GM21717 (cell line): ENCODE data around the gene CAMTA1.

ENCODE experiments used
- ATAC-seq: cut with Tn5 transposase; IDR thresholded peaks from one replicate; pipeline ENCODE4 v1.9.1; 2021; ENCODE audit warnings: mild to moderate bottlenecking, moderate library complexity; ENCODE audit not compliant: unreplicated experiment

The CAMTA1 gene

DNA sequence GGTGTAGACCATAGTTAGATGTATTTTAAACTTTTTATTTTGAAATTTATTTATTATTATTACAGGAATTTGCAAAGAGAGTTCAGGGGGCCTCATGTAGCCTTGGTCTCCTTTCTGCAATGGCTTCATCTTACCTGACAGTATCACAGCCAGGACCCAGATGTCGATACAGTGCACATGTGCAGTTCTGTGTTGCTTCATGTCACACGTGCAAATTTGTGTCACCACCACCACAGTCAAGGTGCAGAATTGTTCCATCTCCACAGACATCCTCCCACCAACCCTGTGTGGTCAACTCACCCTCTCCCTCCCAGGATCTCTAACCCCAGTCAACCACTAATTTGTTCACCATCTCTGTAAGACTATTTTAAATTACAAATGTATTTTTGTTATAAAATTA lies 184.5 kb downstream of the CAMTA1 start:
- no peak for ATAC-seq

DNA sequence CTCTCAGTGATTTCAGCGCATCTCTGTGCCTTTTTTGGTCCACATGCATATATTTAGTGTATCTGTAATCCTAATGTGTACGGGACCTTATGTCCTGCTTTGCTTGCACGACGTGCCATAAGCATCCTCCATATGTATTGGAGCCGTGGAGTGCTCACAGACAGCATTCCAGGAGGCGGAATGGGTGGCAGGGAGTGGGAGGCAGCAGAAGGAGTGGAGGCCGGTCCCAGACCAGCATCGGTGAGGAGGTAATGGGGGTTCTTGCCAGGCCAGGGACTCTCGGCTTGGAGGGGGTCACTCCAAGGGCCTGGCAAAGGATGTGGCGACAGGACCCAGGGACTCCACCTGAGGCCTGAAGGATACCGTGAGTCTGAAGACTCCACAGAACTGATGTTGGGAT lies 185.0 kb downstream of the CAMTA1 start:
- ATAC-seq = no peak

DNA sequence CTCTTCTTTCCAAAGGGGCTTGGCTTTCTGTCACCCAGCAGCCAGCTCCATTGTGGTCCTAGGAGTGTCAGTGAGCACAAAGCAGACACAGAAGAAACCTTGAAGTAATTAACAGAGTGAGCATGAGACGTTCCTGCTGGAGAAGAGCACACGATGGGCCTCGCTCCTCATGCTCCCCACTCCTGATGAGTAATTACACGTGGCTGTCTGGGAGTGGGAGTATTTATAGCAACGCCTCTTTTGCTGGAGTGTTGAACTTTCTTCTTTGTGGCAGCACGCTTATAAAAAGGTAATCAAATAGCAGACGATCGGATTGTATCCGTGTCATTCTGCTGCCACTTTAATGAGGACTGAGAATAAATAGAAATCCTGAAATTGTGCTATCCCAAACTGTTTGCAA lies 185.8 kb downstream of the CAMTA1 start:
- ATAC-seq = no peak

DNA sequence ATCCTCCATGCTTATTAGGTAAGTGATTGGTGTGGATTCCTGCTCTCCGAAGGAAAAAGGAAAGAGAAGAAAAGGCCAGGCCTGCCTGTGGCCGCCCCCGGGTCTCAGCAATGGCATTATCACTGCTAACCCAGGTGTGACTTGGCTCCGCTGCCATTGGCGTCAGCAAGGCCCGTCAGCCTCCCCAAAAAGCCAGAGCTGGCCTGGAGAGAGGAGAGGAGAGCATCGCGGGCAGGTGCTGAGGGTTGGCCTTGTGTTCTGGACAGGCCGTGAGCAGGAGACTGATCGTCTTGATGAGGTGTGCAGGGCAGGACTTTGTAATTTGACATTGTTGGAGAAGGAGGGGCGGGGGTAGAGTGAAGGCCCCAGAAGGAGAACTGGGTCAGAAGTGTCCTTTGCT lies 186.4 kb downstream of the CAMTA1 start:
- ATAC-seq = no peak

DNA sequence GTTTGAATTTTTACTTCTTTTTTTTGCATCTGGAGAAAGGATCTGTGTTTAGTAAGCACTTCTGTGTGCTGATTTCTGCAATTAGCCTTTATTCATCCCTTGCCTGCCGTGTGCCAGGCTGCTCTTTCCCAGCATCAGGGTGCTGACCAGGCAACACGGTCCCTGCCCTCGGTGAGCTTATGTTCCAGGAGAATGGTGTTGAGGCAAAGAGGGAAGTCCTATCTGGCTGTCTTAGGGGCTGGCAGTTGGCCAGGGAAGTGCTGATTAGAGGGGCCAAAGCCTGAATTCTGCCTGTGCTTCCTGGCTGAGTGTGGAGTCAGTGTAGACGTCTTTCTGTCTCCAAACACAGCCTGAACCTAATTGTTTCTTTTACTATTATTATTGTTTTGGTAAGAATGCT lies 187.1 kb downstream of the CAMTA1 start:
- ATAC-seq = no peak

DNA sequence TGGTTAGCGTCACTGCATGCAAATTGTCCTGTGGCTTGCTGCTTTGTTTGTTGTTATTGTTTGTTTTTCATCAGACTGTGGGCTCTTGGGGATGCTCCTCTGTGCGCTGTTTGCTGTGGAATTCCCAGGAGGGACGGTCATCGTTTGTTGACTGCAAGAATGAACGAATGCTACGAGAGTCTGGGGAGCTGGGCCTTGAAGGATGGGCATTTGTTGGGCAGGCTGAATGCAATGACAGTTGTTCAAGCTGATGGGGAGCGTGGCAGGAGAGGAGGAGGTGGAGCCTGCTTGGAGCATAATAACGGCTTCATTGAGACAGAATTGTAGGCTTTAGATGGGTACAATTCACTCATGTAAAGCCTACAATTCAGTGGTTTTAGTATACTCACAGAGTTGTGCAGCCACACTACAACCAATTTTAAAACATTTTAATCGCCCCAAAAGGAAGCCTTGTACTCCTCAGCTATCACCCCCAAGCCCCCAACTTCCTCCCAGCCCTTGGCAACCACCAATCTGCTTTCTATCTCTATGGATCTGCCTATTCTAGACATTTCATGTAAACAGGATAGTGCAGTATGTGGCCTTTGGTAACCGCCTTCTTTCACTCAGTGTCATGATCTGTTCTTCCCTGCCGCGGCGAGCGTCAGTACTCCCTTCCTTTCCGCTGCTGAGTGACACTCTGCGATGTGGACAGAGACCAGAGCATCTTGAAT lies 190.2 kb downstream of the CAMTA1 start:
- no peak for ATAC-seq

DNA sequence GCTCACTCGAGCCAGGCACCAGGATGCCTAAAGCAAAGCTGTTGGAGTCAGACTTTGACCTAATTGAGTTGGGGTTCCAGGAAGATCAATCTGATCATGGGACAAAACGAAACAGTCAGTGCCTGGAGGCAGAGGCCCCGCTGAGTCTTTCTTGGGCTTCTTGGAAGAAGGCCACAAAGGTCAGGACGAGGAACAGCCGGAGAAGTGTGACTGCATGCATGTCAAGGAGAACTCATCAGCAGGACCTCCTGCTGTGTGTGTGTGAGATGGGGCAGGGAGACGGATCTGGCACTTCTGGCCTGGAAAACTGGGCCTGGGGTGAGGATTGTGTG lies 190.8 kb downstream of the CAMTA1 start:
- ATAC-seq = no peak

DNA sequence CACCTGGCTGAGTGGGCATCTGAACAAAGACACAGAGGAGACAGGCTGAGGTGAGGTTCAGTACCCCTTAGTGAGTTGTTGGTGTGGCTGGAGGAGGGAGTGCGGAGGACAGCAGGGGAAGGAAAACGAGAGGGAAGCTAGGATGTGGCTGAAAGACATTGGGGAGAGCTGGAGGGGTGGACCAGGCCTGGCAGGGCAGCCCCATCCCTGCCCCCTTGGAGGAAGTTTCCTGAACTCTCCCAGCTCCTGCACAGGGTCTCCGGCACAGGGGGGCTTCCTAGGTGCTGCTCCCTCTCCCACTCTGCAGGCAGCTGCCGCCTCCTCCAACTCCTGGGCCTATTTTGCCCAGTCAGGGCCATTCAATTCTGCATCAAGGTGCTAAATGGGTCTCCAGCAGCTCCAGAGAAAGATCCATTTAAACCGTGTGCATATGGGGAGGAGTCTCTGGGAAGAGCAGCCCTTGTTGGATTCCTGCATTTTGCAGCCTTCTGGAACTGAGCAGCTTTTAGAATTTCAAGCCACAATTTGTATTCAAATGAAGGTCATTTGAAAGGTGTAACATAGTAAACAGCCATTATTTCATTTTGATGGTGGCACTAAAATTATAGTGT lies 193.9 kb downstream of the CAMTA1 start:
- ATAC-seq = no peak

DNA sequence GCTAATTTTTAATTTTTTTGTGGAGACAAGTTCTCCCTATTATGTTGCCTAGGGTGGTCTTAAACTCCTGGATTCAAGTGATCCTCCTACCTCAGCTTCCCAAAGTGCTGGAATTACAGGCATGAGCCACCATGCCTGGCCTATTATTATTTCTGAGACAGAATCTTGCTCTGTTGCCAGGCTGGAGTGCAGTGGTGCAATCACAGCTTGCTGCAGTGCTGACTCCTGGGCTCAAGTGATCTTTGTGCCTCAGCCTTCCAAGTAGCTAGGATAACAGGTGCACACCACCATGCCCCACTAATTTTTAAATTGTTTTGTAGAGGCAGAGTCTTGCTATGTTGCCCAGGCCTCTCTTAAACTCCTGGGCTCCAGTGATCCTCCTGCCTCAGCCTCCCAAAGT lies 196.3 kb downstream of the CAMTA1 start:
- no peak for ATAC-seq

DNA sequence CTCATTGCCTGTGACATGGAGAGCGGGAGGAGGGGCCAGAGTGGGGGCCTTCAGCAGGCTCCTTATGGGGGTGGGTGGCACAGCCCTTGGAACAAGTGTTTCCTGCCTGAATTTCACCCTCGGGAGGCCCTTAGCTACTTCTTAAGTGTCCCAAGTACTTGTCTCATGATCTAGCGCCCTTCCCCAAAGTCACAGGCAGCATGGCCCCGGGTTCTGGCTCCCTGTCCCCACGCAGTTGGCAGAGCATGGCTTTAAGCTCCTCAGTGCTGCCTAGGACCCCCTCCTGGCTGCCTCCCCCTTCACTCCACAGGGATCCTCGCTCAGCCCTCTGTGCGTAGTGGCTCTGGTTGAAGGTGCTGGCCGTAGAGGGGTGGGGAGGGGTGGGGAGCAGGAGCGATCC lies 197.2 kb downstream of the CAMTA1 start:
- no peak for ATAC-seq

DNA sequence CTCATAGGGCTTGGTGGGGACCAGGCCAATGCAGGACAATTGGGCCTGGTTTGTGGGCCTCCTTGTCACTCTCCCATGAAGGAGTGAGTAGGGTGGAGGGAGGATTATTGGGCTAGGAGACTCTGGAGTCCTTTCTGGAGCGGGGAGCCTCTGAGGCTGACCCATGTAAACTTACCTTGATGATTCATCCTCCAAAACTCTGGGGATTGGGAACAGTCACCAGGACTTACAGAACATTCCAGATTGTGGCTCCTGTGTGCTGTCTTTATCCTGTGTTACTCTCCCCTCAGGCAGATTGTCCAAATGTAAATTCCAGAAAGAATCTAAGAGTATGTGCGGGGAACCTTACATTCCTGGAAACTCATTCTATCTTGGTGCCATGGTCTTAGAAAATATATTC lies 197.6 kb downstream of the CAMTA1 start:
- no peak for ATAC-seq

DNA sequence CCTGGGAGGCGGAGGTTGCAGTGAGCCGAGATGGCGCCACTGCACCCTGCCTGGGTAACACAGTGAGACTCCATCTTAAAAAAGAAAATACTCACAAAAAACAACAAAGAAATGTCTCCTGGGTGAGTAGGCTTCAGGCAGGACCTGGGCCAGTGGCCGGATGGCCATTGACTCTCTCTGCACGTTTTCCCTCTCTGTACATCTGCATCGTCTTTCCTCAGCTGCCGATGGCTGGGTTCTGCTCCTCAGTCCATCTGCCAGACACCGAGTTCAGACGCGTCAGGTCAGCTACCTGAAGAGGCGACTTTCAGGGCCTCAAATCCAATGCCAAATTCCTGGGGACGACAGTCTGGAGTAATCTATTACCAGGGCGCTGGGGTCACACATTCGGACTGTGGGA lies 199.3 kb downstream of the CAMTA1 start:
- no peak for ATAC-seq

DNA sequence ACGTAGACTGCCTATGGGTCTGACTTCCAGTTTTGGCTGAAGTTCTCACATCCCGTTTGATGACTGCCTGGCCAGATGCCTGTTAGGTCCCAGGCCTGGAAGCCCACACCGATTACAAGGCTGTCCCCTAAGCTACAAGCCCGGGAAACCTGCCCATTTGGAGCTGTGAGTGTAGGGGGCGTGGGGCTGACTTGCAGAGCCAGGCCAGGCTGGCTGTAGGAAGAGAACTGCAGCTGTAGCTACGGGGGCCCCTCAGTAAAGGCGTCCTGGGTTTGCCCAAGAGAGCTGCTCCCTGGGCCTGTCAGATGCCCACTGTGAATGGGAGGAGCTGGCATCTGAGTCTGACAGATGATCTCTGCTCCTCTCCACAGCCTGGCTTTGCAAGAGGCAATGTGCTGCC lies 199.7 kb downstream of the CAMTA1 start:
- no peak for ATAC-seq

DNA sequence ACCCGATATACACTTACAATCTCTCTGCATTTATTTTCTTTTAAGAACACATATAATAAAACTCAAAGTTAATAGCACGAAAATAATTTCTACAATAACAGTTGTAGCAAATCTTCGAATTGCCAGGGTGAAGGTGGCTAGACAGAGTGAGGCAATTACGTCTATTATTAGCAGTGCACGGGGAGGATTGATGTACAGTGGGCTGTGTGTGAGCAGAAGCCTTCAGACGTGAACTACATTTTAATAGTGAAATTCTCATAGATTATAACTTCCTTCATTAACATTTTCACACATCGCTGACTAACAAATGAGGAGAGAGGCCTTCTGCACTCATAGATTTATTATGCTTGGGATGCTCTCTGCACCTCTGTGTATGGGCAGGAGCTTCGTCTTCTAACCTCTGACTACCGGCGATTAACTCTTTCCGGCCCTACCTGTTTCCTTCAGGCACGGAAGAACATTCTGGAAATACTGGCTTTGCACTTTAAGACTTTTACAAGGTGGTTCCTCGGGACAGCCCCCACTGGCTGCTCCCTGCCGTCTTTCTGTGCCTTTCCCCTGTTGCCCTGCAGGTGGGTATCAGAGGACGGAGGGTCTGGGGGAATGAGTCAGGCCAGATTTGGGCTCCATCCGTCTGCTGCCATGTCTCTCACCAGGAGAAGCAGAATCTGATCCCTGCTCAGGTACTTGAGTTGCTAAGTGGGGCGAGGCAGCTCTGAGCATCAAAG lies 200.5 kb downstream of the CAMTA1 start:
- no peak for ATAC-seq

DNA sequence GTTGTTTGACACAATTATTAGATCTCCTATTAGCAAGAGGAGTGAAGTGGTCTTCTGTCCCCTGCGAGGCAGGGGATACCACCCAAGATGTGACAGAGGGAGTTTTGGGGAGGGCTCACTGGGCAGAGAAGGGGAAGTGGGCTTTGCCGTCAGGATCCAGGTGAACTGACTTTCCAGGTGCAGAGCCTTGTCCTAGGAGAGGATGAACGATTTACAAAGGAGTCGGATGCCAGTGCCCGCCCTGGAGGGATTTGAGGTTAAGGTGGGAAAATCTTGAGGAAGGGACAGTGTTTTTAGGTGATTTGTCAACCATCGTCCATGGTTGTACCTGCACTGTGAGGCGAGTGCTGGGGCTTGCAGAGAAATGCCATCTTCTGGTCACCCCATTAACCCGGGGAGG lies 201.0 kb downstream of the CAMTA1 start:
- ATAC-seq = no peak

DNA sequence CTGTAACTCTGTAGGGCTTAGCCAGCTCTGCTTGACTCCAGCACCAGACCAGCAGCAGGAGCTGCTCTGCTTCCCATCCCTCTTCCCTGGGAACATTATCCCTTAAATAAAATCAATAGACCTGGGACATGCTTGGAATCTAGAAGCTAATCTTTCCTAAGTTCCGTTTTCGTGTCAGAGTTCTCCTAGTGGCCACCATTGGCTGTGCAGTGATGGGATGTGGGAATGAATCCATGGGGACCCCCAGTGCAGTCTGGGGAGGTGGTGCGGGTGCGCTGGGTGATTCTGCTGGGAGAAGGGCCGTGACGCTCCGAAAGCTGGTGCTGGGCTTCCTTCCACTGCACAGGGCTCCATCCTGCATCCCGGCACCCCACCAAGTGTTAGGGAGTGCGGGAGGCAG lies 202.7 kb downstream of the CAMTA1 start:
- no peak for ATAC-seq

DNA sequence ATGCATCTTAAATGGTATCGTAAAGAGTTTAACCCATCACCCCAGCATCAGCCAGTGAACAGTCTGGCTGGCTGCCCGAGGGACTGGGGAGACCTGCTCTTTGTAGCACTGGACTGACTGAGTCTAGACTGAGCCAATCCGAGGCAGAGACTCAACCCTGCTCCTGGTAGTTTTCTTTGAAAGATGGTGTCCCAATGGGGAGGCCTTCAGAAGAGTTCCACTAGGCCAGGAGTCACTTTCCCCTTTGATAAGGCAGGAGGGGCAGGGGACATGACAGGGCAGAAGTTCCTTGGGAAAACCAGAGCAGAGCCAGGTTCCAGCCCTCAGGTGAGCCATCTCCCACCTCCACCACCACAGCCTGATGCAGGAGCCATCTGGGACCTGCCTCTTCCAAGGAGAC lies 203.5 kb downstream of the CAMTA1 start:
- no peak for ATAC-seq

DNA sequence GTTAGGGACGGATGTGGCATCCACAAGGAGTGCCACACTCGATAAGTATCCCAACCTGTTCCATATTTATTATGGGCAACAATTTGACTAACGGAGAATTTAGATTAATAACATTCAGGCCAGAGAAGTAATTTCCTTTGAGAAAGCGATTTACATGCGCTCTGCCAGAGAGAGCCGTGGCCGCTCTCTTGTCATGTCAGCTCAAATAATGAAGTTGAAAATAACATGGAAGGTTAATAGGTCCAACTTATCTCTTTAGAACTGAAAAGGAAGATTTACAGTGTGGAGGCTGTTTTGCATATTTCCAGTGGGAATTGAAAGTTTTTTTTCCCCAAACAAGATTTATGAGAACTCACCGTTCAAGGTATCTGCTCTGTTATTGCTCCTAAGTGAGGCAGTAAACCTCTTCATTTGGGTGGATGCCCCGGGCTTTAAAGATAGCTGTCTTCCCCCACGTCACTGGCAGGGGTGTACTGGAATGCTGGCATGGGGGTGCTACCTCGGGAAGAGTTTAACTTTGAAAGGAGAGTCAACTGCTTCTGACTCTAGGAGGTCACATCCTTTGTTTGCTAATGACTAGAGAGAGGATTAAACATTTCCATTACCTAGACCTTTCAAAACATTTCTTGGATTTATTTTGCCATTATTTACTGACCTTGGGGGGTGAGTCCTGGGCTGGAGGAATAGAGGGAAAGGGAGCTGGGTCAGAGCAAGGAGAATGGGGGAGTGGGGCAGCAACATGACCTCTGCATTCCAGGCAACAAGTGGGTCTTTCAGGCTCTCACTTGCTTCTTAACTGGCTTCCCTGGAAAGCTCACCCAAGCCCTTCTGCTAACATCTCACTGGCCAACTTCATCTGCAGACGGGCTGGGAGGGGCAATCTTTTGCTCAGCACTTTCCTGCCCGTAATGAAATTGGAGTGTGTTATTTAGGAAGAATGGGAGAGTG lies 204.2 kb downstream of the CAMTA1 start:
- ATAC-seq = no peak

DNA sequence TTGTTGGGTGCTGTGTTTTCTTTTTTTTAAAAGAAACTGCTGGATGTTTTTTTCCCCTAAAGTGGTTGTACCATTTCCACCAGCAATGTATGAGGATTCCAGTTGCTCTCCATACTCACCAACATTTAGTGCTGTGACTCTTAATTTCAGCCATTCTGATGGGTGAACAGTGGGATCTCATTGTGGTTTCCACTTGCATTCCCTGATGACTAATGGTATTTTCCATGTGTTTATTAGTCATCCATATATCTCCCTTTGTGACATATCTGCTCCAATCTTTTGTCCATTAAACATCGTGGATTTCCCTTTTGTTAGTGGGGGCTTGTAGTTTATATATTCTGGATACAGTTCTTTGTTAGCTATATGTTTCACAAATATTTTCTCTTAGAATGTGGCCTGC lies 206.0 kb downstream of the CAMTA1 start:
- no peak for ATAC-seq

DNA sequence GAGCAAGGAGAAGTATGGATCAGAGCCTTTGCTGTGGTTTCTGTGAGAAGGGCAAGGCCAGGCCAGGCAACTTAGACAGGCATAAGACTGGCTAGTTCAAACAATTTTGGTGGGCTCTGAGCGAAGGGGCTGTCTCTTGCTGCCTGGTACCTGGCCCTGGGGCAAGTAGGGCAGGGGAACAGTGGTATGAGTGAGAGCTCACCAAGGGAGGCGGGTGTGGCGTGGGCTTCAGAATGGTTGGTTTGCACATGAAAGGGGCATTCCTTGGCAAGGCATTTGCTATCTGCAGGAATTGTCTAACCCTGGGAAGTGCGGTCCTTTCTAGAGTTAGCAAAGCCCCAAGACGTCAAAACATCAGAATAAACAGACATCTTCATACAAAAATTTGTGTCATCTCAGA lies 210.5 kb downstream of the CAMTA1 start:
- no peak for ATAC-seq

DNA sequence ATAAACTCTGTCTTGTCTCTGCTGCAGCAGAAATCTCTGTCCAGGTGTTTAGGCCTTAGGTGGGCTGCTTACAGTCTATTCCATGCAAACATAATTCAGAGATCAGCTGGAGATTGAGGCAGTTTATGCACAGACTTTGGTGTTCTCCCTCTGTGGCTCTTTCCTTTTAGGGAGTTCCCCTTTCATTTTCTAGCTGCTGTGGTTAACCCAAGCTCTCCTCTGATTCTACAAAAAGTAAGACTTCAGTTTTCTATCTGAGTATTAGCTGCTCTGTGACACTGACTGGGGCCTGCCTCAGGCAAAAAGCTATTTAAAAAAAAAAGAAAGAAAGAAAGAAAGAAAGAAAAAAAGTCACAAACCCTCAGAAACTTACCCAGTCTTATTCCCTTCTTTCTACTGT lies 211.1 kb downstream of the CAMTA1 start:
- ATAC-seq = no peak
